GM21360 (cell line): Measurements from ENCODE around the gene SRSF4.

Source experiments
- ATAC-seq: cut with Tn5 transposase; IDR thresholded peaks from one replicate; pipeline ENCODE4 v1.9.1; 2021; ENCODE audit warnings: mild to moderate bottlenecking, moderate library complexity; ENCODE audit not compliant: unreplicated experiment

Gene SRSF4

DNA sequence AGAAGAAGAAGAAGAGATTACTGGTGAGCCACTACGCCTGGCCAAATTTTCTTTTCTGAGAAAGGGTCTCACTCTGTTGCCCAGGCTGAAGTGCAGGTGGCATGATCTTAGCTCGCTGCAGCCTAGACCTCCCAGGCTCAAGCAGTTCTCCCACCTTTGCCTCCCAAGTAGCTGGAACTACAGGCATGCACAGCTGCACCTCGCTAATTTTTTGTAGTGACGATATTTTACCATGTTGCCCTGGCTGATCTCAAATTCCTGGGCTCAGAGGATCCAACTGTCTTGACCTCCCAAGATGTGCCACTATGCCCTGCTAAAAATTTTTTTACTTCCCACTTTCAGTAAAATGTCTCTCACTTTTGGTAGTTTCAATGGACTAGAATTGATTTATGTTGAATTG is 82.4 kb downstream of the SRSF4 start:
- no peak for ATAC-seq
